Medulla oblongata (tissue), 1 donor: ENCODE measurements around the gene HMOX1.
A peak's percentile ranks its signal among the peaks of the same experiment; 100 is the strongest.

Experiments used
- DNase-seq: peaks from one replicate; pipeline ENCODE4 v3.0.0-alpha.2; 2015; ENCODE audit errors: extremely low spot score

Gene HMOX1

GRCh38 chr22:35380537-35381423 is at the start of gene HMOX1:
TSS of gene HMOX1 (plus strand) at chr22:35381096. CDS start at chr22:35381174, 78 bp downstream.
- DNase-seq, result peak; percentile 93

DNA sequence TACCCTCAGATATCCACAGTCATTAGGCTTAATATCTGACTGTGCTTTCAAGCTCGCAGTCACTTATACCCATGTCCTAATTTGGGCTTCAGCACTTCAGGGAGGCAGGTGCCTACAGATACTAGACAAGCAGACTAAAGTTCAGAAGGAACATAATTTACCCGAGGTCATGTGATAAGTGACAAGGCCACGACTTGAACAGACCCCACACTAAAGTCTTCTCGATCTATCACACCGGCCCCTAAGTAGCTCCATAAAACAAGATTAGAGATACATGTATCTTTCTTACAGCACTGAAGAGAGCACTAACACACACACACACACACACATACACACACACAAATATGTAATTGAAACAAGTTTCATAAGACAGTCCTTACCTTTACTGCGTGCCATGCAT is 48.6 kb upstream of the HMOX1 start:
- DNase-seq, result no peak

DNA sequence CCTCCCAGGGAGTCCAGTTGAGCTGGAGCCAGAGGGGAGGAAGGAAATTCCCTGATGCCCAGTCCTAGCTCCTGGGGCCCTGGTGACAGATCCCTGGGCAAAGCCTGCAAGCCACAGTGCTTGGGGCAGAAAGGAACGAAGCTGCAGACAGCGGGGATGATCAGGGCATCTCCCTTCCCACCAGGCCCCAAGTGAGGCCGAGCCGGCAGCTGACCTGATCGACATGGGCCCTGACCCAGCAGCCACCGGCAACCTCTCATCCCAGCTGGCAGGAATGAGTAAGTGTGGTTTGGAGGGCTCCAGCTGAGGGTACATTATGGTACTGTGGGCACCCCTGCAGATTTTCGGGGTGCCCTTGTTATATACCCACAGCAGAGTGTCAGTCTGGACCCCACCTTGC is 47.7 kb upstream of the HMOX1 start:
- DNase-seq, result no peak

GRCh38 chr22:35334004-35334403 is 46.9 kb upstream of the HMOX1 start:
- DNase-seq, result no peak

DNA sequence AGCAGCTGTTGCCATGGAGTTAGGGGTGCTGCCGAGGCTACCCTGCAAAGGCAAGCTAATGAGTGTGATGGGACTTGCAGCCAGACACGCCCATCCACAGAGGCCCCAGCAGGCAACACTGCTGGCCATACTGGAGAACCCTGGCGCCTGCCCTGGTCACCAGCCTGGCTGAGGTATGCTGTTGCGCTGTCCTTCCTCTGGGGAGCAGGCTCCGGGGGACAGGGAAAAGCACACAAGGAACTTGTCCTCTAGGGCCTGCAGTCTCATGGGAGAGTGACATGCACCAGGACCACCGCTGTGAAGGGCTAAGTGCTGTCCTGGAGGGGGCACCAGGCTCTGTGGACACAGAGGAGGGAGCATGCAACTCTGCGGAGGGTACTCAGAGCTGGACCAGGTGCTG is 45.4 kb upstream of the HMOX1 start:
- DNase-seq, result no peak

GRCh38 chr22:35335936-35336781 is 44.7 kb upstream of the HMOX1 start:
- DNase-seq, result no peak

DNA sequence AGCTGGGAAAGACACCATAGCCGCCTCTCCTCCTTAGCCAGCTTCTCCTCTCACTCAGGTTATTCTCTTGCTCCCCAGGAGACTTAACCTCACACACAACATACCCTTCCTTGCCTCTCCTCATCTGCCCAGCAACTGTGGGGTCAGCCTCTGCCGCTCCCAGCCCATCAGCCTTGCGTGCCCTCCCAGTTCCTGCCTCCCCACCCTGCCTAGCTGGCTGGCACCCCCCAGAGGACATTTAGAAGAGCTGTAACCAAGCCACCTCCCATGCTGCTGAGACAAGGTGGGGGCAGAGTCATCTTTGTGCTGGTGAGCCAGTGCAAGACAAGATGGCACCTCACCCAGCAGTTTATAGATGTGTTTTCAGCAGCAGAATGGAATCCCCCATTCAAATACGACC is 43.0 kb upstream of the HMOX1 start:
- no peak for DNase-seq

DNA sequence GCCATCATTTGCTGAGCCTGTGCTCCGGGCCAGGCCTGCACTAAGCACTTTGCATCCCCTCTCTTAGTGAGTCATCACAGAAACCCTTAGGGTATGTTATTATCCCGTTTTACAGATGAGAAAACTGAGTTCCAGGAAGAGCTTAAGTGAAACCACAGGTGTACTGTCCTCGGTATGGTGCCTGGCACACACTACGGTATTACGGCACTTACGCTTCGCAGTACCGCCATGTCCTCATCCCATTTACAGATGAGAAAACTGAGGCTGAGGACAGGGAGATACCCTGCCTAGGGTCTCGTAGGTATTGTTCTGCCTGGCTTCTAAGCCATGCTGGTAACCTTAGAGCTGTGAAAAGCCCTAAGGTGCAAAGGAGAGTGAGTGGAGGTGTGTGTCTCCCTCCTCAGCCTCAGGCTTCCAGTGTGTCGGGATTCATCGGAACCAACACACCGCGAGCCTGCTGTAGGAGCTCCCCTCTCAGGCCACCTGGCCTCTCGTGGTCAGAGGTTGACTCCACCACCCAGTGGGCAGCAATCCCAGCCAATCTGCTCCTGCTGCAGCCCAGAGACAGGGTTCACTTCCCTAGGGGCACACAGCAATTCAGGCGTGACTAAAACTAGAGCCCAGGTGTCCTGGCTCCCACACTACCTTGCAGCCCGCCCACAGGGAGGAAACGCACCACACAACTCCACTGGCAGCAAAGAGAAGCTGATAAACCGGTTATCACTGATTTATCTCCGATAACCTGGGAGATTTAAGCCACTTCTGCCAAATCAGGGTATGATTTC is 39.6 kb upstream of the HMOX1 start:
- no peak for DNase-seq

DNA sequence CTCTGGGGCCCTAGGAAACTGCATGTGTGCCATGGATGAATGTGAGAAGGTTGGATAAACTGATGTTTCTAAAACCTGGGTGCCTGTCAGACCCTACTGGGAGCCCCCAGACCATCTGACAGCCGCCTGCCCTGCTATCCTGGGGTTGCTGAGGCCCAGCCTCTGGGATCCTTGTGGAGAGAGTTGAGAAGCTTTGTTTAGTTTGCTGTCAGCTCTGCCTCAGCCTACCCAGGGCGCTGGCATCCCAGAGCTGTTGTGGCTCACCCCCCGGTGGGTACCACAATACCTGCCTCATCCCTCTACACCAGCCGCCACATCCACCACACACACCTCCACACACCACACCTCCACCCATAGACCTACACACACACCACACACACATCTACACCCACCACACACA is 38.5 kb upstream of the HMOX1 start:
- DNase-seq, result no peak

GRCh38 chr22:35343664-35344550 is 37.0 kb upstream of the HMOX1 start:
- DNase-seq, result no peak

DNA sequence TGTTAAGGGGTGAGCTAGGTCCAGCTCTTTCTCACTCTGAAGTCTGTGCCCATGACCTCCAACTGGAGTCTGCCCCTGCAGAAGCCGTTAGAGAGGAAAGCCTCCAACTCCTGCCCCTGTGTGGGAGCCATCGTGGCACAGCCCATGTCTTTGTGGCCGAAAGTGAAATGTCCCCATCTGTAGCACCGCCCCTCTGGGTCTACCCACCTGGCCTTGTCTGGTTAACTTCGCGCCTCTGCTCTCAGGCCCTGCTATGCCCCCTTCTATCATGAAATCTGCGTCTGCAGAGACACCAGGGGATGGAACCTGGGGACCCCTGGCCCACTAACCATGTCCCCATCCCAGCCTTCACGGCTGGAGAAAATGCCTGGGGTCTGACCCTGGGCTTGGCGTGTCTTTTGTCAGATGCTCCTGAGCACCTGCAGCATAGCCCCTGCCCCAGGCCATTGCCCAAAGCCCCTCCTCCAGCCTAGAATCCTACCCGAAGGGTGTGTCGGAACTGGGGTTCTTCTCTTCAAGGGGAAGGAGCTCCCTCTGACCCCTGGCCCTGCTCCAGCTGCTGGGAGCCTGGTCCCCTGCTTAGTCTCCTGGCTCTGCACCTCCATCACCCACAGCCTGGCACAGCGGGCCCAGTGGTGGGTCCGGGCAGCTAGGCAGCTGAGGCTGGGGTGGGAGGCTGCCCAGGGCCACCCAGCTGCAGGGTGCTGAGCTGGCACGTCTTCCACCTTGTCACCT is 35.8 kb upstream of the HMOX1 start:
- no peak for DNase-seq

DNA sequence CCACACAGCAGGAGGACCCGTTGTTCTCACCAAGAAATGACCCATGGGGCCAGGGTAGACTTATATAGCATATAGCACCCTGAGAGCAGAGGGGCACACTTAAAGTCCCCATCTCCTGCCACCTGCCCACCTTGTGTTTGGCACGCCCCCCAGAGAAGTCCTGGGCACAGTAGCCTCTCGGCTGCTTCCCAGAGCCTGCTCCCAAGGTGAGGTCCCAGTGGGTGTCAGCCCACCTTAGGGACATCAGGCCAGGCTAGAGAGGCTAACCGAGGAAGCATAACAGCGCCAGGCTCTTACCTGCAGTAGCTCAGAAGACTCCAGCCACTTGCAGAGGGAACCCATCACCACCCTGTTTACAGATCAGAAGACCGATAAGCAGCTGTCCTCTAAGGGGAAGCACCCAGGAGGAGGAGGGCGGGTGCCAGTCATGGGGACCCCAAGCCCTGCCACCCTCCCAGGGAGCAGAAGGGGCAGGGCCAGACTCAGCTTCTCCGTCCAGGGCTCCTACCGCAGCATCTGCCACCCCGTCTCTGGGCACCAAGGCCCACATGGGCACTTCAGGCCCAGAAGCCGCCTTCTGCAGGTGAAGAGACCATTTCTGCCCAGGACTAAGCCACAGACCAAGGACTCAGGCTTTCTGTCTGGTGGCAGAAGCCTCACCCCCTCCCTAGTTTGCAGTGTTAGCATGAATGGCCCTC is 34.9 kb upstream of the HMOX1 start:
- no peak for DNase-seq

DNA sequence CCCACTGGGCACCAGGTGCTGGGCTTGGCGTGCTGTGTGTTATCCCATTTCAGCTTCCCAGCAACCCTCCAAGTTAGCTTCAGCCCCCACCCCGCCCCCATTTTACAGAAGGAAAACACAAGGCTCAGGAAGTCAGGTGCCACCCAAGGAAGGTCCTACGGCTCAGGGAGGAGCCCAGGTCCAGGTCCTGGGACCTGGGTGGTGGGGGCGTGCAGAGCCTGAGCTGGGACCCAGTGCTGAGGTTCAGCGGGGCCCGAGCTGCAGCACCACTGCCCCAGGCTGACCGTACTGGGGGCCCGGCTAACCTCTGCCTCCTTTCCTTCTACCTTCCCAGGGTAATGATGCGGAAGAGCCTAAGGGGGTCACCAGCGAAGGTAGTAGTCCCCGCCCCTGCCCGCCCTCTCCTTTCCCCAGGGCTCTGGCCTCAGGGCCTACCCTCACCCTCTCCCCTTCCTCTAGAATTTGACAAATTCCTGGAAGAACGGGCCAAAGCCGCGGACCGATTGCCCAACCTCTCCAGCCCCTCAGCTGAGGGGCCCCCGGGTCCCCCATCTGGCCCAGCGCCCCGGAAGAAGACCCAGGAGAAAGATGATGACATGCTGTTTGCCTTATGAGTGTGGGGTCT is 34.2 kb upstream of the HMOX1 start:
- no peak for DNase-seq

GRCh38 chr22:35347462-35347861 is 33.4 kb upstream of the HMOX1 start:
- DNase-seq, result no peak

- DNase-seq, result no peak
Measured at GRCh38 chr22:35348026-35348590, 32.8 kb upstream of the HMOX1 start.

DNA sequence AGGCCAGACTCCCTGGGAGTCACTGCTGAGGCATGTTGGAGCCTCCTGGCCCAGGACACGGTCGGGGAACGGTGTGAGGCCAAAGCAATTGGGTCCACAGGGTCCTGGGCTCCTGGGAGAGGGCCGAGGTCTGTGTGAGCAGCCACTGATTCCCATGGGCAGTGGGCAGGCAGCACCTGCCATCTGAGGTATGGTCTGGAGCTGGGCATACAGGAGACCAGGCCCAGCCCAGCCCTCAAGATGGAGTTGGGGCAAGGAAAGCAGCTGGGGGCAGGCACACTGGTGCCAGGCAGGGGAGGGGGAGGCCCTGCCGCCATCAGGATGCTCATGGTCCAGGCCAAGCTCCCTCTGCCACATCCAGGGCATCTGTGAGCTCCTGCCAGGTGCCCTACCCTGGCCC is 32.2 kb upstream of the HMOX1 start:
- DNase-seq, result no peak

GRCh38 chr22:35349368-35349703 is 31.6 kb upstream of the HMOX1 start:
- no peak for DNase-seq

- DNase-seq, result peak; percentile 10
Measured at GRCh38 chr22:35349704-35350538, 31.0 kb upstream of the HMOX1 start.
